Neural progenitor cell (in vitro differentiated cells): ENCODE measurements around the gene SPINT4. TPM values are rescaled to one million over a fixed set of nuclear protein-coding genes. Genes with fewer than 3 reads are reported as not detected.
"Not testable (repeated sequence)": the region's sequence is repeated elsewhere in the genome, so short reads cannot be mapped to it uniquely, and the experiment has no call there.

Experiments
- DNase-seq: peaks from one replicate; pipeline ENCODE4 v3.0.0-alpha.2; 2016; ENCODE audit warnings: low spot score
- H2AFZ ChIP-seq: fragments of 200-600 bp; sonication (generic); replicated peaks from 2 replicates; pipeline ENCODE4 v1.6.1; 2016; ENCODE audit warnings: antibody characterized with exemption
- H3F3A ChIP-seq: fragments of 200-600 bp; sonication (generic); 2 replicates; pipeline ENCODE4 v1.6.1; 2016; ENCODE audit warnings: antibody characterized with exemption, low read depth
- H3K27ac ChIP-seq: fragments of 200-600 bp; sonication (generic); 2 replicates; pipeline ENCODE4 v1.5.1; 2016; ENCODE audit warnings: mild to moderate bottlenecking
- H3K27me3 ChIP-seq: fragments of 200-600 bp; sonication (generic); 2 replicates; pipeline ENCODE4 v1.6.1; 2016; ENCODE audit warnings: mild to moderate bottlenecking, moderate library complexity
- H3K36me3 ChIP-seq: fragments of 200-600 bp; sonication (generic); 2 replicates; pipeline ENCODE4 v1.5.1; 2016
- H3K4me1 ChIP-seq: fragments of 200-600 bp; sonication (generic); 2 replicates; pipeline ENCODE4 v1.6.1; 2016; ENCODE audit warnings: mixed run types
- H3K4me2 ChIP-seq: fragments of 200-600 bp; sonication (generic); 2 replicates; pipeline ENCODE4 v1.6.1; 2016
- H3K4me3 ChIP-seq: fragments of 200-600 bp; sonication (generic); 2 replicates; pipeline ENCODE4 v1.5.1; 2016
- H3K79me2 ChIP-seq: fragments of 200-600 bp; sonication (generic); 2 replicates; pipeline ENCODE4 v1.6.1; 2016; ENCODE audit warnings: low read depth
- H3K9ac ChIP-seq: fragments of 200-600 bp; sonication (generic); 2 replicates; pipeline ENCODE4 v1.6.1; 2016
- H3K9me3 ChIP-seq: fragments of 200-600 bp; sonication (generic); 2 replicates; pipeline ENCODE4 v1.5.1; 2016; ENCODE audit warnings: low read depth
- H4K20me1 ChIP-seq: fragments of 200-600 bp; sonication (generic); 2 replicates; pipeline ENCODE4 v1.6.1; 2016; ENCODE audit warnings: low read depth
- H3K27ac Mint-ChIP-seq: 3 replicates; pipeline ENCODE4 v1.8.0; 2021; ENCODE audit warnings: mixed read lengths
- H3K27me3 Mint-ChIP-seq: 2 replicates; pipeline ENCODE4 v1.8.0; 2022; ENCODE audit warnings: low read depth, mild to moderate bottlenecking, inconsistent platforms, moderate library complexity, mixed read lengths; ENCODE audit not compliant: insufficient read depth
- H3K36me3 Mint-ChIP-seq: 3 replicates; pipeline ENCODE4 v1.8.0; 2021; ENCODE audit warnings: mixed read lengths
- H3K4me1 Mint-ChIP-seq: 3 replicates; pipeline ENCODE4 v1.8.0; 2021; ENCODE audit warnings: mixed read lengths
- H3K4me3 Mint-ChIP-seq: 3 replicates; pipeline ENCODE4 v1.8.0; 2021; ENCODE audit warnings: mild to moderate bottlenecking, moderate library complexity, mixed read lengths
- H3K9me3 Mint-ChIP-seq: 3 replicates; pipeline ENCODE4 v1.8.0; 2020; ENCODE audit warnings: mixed read lengths
- CTCF ChIP-seq: fragments of 200-600 bp; sonication (generic); IDR thresholded peaks from 2 replicates; pipeline ENCODE4 v1.5.1; 2017; ENCODE audit warnings: antibody characterized with exemption, mild to moderate bottlenecking
- EZH2 ChIP-seq: fragments of 200-600 bp; sonication (generic); IDR thresholded peaks from 2 replicates; pipeline ENCODE4 v1.6.1; 2017; ENCODE audit warnings: antibody characterized with exemption, mild to moderate bottlenecking, moderate library complexity
- EZH2phosphoT487 ChIP-seq: fragments of 200-600 bp; sonication (generic); IDR thresholded peaks from 2 replicates; pipeline ENCODE4 v1.6.1; 2017; ENCODE audit warnings: antibody characterized with exemption
- total RNA-seq: library from RNA; depleted of rRNA; stranded (reverse); fragments of >200 nt; gene quantifications from 2 replicates; pipeline ENCODE4 v1.2.3, GENCODE V29; 2015; ENCODE audit warnings: low replicate concordance

Gene SPINT4
- total RNA-seq, 1 donor from 2014 or later, result not detected

- Histone ChIP-seq H3K79me2 (no peaks in the 10 kb centered on the region), H3K27ac (no peak overlapping the region), H3K4me1 (peaks cover 11% of the 10 kb centered on the region), H3K27me3 (no peaks in the 10 kb centered on the region), H3F3A (peaks cover 10% of the 10 kb centered on the region), H4K20me1 (no peaks in the 10 kb centered on the region), H3K4me2 (no peak overlapping the region), H3K9ac (no peak overlapping the region), H3K36me3 (no peaks in the 10 kb centered on the region), H3K9me3 (no peaks in the 10 kb centered on the region), H3K4me3 (no peak overlapping the region), H2AFZ (no peak overlapping the region)
- no peak overlapping the region for H3K27ac Mint-ChIP-seq
- peak; percentile 44 for DNase-seq
- peaks cover 3% of the 10 kb centered on the region for H3K27me3 Mint-ChIP-seq
- H3K9me3 Mint-ChIP-seq, result peaks cover 5% of the 10 kb centered on the region
- peaks cover 6% of the 10 kb centered on the region for H3K4me1 Mint-ChIP-seq
- TF ChIP-seq EZH2phosphoT487 (no peak), CTCF (peak; percentile 34), EZH2 (no peak)
- H3K4me3 Mint-ChIP-seq, result no peak overlapping the region
- H3K36me3 Mint-ChIP-seq, result no peaks in the 10 kb centered on the region
Measured at GRCh38 chr20:45685896-45686295, 36.3 kb upstream of the SPINT4 start.

- H3K36me3 ChIP-seq, H4K20me1 ChIP-seq, H3K36me3 Mint-ChIP-seq, H3K9ac ChIP-seq, DNase-seq, H2AFZ ChIP-seq, H3K9me3 Mint-ChIP-seq, H3F3A ChIP-seq, H3K9me3 ChIP-seq, H3K4me1 Mint-ChIP-seq, H3K4me3 ChIP-seq, H3K27me3 Mint-ChIP-seq, H3K4me1 ChIP-seq, H3K27ac Mint-ChIP-seq, H3K27me3 ChIP-seq, H3K27ac ChIP-seq, H3K4me3 Mint-ChIP-seq, H3K79me2 ChIP-seq, H3K4me2 ChIP-seq: not testable (repeated sequence)
Measured at GRCh38 chr20:45693346-45693745, 28.8 kb upstream of the SPINT4 start.

GRCh38 chr20:45695496-45695895 is 26.7 kb upstream of the SPINT4 start:
- H3K27me3 Mint-ChIP-seq, result no peaks in the 10 kb centered on the region
- Histone ChIP-seq H3K79me2 (no peaks in the 10 kb centered on the region), H3K9ac (no peak overlapping the region), H3K36me3 (no peaks in the 10 kb centered on the region), H3K4me1 (no peaks in the 10 kb centered on the region), H3F3A (no peaks in the 10 kb centered on the region), H3K9me3 (no peaks in the 10 kb centered on the region), H3K4me3 (no peak overlapping the region), H3K27ac (no peak overlapping the region), H4K20me1 (no peaks in the 10 kb centered on the region), H3K4me2 (no peak overlapping the region), H3K27me3 (no peaks in the 10 kb centered on the region), H2AFZ (no peak overlapping the region)
- no peak overlapping the region for H3K27ac Mint-ChIP-seq
- no peak for DNase-seq
- no peak overlapping the region for H3K4me3 Mint-ChIP-seq
- H3K4me1 Mint-ChIP-seq, result no peaks in the 10 kb centered on the region
- no peaks in the 10 kb centered on the region for H3K36me3 Mint-ChIP-seq
- no peak for TF ChIP-seq EZH2
- TF ChIP-seq EZH2phosphoT487, result no peak
- TF ChIP-seq CTCF, result no peak
- H3K9me3 Mint-ChIP-seq, result peaks cover 4% of the 10 kb centered on the region

- H3K9ac ChIP-seq, result no peak overlapping the region
- no peaks in the 10 kb centered on the region for H3K27me3 ChIP-seq
- no peak for DNase-seq
- Mint-ChIP-seq H3K4me1 (peaks cover 9% of the 10 kb centered on the region), H3K27ac (no peak overlapping the region), H3K9me3 (peaks cover 3% of the 10 kb centered on the region), H3K36me3 (no peaks in the 10 kb centered on the region), H3K4me3 (no peak overlapping the region), H3K27me3 (peaks cover 3% of the 10 kb centered on the region)
- H3K79me2 ChIP-seq, result no peaks in the 10 kb centered on the region
- no peaks in the 10 kb centered on the region for H3K9me3 ChIP-seq
- no peak overlapping the region for H2AFZ ChIP-seq
- H3K4me3 ChIP-seq, result no peak overlapping the region
- H3K4me2 ChIP-seq, result no peak overlapping the region
- no peaks in the 10 kb centered on the region for H3K36me3 ChIP-seq
- no peaks in the 10 kb centered on the region for H3F3A ChIP-seq
- H4K20me1 ChIP-seq, result no peaks in the 10 kb centered on the region
- no peak overlapping the region for H3K27ac ChIP-seq
- TF ChIP-seq EZH2 (no peak), EZH2phosphoT487 (no peak), CTCF (no peak)
- H3K4me1 ChIP-seq, result peaks cover 8% of the 10 kb centered on the region
Measured at GRCh38 chr20:45701104-45701503, 21.0 kb upstream of the SPINT4 start.
